Measurements from ENCODE around the gene TMEM62.

Gene TMEM62

DNA sequence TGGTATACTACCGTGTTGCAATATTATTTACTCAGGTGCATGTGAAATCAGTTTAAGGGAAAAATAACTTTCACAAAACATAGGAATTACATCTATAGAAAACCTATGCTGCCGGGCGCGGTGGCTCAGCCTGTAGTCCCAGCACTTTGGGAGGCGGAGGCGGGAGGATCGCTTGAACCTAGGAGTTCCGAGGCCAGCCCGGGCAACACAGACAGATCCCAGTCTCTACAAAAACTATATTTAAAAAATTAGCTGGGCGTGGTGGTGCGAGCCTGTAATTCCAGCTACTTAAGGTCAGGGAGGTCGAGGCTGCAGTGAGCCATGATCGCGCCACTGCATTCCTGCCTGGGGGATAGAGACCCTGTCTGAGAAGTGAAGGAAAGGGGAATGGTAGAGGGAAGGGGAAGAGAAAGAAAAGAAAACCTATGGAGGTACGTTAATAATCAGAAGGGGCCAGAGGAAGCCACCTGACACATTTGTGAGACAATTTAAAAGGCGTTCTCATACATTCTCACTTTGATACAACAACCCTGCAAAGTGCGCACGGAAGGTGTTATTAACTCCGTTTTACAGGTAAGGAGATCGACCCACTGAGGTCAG lies 456 bp upstream of the TMEM62 start:
- no peak for DNase-seq (ENCODE audit: low read depth)
- no peak for TF ChIP-seq MYC (IDR thresholded peaks at IDR 0.05; ENCODE audit: low read depth, low read length)
- TF ChIP-seq, protein P1, sequence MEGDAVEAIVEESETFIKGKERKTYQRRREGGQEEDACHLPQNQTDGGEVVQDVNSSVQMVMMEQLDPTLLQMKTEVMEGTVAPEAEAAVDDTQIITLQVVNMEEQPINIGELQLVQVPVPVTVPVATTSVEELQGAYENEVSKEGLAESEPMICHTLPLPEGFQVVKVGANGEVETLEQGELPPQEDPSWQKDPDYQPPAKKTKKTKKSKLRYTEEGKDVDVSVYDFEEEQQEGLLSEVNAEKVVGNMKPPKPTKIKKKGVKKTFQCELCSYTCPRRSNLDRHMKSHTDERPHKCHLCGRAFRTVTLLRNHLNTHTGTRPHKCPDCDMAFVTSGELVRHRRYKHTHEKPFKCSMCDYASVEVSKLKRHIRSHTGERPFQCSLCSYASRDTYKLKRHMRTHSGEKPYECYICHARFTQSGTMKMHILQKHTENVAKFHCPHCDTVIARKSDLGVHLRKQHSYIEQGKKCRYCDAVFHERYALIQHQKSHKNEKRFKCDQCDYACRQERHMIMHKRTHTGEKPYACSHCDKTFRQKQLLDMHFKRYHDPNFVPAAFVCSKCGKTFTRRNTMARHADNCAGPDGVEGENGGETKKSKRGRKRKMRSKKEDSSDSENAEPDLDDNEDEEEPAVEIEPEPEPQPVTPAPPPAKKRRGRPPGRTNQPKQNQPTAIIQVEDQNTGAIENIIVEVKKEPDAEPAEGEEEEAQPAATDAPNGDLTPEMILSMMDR (IDR thresholded peaks at IDR 0.05; ENCODE audit: low read depth, low read length), result no peak
- peak overlapping the region; percentile 72 for H3K4me3 ChIP-seq (ENCODE audit: low read depth, low read length)

DNA sequence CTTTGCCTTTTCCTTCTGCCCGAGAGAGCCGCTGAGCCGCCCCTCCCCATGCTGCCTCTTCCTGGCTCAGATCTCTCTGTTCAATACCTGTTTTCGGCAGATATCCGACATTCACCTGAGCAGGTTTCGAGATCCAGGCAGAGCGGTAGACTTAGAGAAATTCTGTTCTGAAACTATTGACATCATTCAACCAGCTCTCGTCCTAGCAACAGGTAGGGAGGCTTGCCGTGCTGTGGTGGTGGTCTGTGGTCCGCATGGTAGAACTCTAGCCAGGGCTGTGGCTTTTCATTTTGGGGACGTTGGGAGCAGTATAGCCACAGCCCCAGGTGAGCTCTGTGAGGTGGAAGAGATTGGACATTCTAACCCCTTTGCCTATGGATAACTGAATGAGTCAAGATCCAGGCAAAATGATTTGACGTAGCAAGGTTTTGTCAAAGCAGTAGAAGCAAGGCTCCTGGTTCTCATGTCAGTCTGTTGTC lies 810 bp downstream of the TMEM62 start:
- H3K4me3 ChIP-seq (ENCODE audit: low read depth, low read length), result peak overlapping the region; percentile 72
- DNase-seq (ENCODE audit: low read depth), result no peak

DNA sequence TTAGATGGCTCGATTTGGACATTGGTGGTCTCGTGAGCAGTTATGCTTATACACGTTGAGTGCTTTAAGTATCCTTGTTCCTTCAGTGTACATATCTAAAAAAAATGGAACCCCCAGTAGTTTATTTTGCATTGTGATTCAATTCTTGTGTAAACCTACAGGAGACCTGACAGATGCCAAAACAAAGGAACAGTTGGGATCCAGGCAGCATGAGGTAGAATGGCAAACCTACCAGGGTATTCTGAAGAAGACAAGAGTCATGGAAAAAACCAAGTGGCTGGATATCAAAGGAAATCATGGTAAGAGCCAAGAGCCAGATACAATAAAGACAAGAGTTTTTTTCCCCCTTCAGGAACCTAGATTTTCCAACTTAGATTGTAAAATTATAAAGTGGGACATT lies 2.0 kb downstream of the TMEM62 start:
- H3K4me3 ChIP-seq (ENCODE audit: low read depth, low read length), result no peak overlapping the region
- no peak for DNase-seq (ENCODE audit: low read depth)
- TF ChIP-seq, protein P2, sequence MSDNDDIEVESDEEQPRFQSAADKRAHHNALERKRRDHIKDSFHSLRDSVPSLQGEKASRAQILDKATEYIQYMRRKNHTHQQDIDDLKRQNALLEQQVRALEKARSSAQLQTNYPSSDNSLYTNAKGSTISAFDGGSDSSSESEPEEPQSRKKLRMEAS (IDR thresholded peaks at IDR 0.05; ENCODE audit: low read depth, low read length), result no peak
- TF ChIP-seq, protein P1 (IDR thresholded peaks at IDR 0.05; ENCODE audit: low read depth, low read length), result no peak
- TF ChIP-seq MYC (IDR thresholded peaks at IDR 0.05; ENCODE audit: low read depth, low read length) (no peak), POLR2A (IDR thresholded peaks at IDR 0.05; ENCODE audit: extremely low read depth, insufficient read length) (no peak)

More for the DNA sequence above, 810 bp downstream of the TMEM62 start:
- no peak for TF ChIP-seq MYC (IDR thresholded peaks at IDR 0.05; ENCODE audit: low read depth, low read length)
- TF ChIP-seq, protein P2 (IDR thresholded peaks at IDR 0.05; ENCODE audit: low read depth, low read length), result no peak
- TF ChIP-seq POLR2A (IDR thresholded peaks at IDR 0.05; ENCODE audit: extremely low read depth, insufficient read length), result no peak
- TF ChIP-seq, protein P1 (IDR thresholded peaks at IDR 0.05; ENCODE audit: low read depth, low read length), result no peak

DNA sequence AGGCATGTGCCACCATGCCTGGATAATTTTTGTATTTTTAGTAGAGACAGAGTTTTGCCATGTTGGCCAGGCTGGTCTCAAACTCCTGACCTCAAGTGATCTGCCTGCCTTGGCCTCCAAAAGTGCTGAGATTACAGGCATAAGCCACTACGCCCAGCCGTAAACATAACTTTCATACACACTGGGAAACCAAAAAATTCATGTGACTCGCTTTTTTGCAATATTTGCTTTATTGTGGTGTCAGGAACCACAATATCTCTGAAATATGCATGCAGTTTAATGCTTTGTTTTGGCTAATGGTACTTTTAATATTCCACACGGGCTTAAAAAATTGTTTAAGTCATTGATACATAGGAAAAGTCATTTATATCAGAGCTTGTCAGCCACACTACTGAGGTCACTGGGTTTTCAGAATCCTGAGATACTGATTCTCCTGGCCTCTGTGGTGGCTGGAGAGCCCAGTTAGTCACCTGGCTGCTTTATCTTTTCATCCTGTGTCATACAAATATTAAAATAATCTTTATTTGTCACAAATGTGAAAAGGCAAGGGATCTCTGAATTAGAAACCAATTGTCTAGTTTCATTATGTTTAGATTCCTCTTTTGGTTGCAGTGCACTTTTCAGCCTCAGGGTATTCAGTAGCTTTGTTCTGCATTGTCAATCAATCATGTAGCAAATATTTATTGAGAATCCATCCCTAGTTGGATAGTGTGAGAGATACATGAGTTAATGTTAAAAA lies 10.0 kb downstream of the TMEM62 start:
- no peak overlapping the region for H3K4me3 ChIP-seq (ENCODE audit: low read depth, low read length)
- no peak for DNase-seq (ENCODE audit: low read depth)
- no peak for TF ChIP-seq MYC (IDR thresholded peaks at IDR 0.05; ENCODE audit: low read depth, low read length)
- TF ChIP-seq, protein P2 (IDR thresholded peaks at IDR 0.05; ENCODE audit: low read depth, low read length), result no peak
- TF ChIP-seq, protein P1 (IDR thresholded peaks at IDR 0.05; ENCODE audit: low read depth, low read length), result no peak
- TF ChIP-seq POLR2A (IDR thresholded peaks at IDR 0.05; ENCODE audit: extremely low read depth, insufficient read length), result no peak

DNA sequence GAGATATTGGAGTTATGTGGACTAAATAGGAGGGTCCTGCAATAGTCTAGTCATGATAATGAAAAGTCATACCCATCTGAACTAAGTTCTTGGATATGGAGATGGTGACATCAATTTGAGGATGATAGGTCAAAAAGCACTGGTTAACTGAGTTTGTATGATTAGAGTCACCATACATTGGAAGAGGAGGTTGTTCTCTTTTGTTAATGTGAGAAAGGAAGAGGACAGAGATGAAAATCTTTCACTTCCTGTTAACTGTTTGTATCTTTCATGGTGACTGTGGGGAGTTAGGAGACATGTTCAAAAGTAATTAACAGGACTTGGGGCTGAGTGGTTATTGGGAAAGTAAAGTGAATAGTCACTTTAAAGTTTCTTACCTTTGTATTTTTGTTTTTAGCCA lies 11.1 kb downstream of the TMEM62 start:
- H3K4me3 ChIP-seq (ENCODE audit: low read depth, low read length), result no peak overlapping the region
- TF ChIP-seq, protein P1 (IDR thresholded peaks at IDR 0.05; ENCODE audit: low read depth, low read length), result no peak
- no peak for TF ChIP-seq MYC (IDR thresholded peaks at IDR 0.05; ENCODE audit: low read depth, low read length)
- TF ChIP-seq POLR2A (IDR thresholded peaks at IDR 0.05; ENCODE audit: extremely low read depth, insufficient read length), result no peak
- TF ChIP-seq, protein P2 (IDR thresholded peaks at IDR 0.05; ENCODE audit: low read depth, low read length), result no peak
- DNase-seq (ENCODE audit: low read depth), result no peak

Data from NB4 (cell line).